Heart right ventricle (tissue), 16 donors: ENCODE results near the gene SPACA9. TPM values are rescaled to one million over a fixed set of nuclear protein-coding genes. Genes with fewer than 3 reads are reported as not detected.
A peak's percentile ranks its signal among the peaks of the same experiment; 100 is the strongest.

ENCODE experiments used
- ATAC-seq, 8 donors: fragments of 200-7000 bp; cut with Tn5 transposase; one replicate each; pipeline ENCODE4 v1.9.1; 2020; ENCODE audit warnings: mild to moderate bottlenecking in 8 of 8, moderate library complexity in 8 of 8, moderate number of reproducible peaks in 1 of 8
- DNase-seq, 2 donors: peaks; one replicate each; pipeline ENCODE4 v3.0.0-alpha.2; 2020
- H3K27ac ChIP-seq, 10 donors: fragments of 200-600 bp; sonication (generic) in 2 of 10; one replicate each; pipeline versions ENCODE4 v1.5.0 to v1.8.0; 2020 to 2022; ENCODE audit warnings: mild to moderate bottlenecking in 3 of 10
- H3K27me3 ChIP-seq, 7 donors: fragments of 200-600 bp; one replicate each; pipeline ENCODE4 v1.8.0; 2021 to 2022; ENCODE audit warnings: mild to moderate bottlenecking in 2 of 7
- H3K36me3 ChIP-seq, 9 donors: fragments of 200-600 bp; sonication (generic) in 1 of 9; one replicate each; pipeline versions ENCODE4 v1.5.0 to v1.8.0; 2020 to 2022; ENCODE audit warnings: mild to moderate bottlenecking in 2 of 9
- H3K4me1 ChIP-seq, 9 donors: fragments of 200-600 bp; sonication (generic) in 1 of 9; one replicate each; pipeline versions ENCODE4 v1.5.0 to v1.8.0; 2020 to 2022; ENCODE audit warnings: mild to moderate bottlenecking in 4 of 9
- H3K4me3 ChIP-seq, 10 donors: fragments of 200-600 bp; sonication (generic) in 2 of 10; one replicate each; pipeline versions ENCODE4 v1.5.0 to v1.8.0; 2020 to 2022; ENCODE audit warnings: mild to moderate bottlenecking in 7 of 10, moderate library complexity in 2 of 10
- H3K9me3 ChIP-seq, 11 donors: fragments of 200-600 bp in 10 of 11; sonication (generic) in 2 of 11; one replicate each; pipeline versions ENCODE4 v1.5.0 to v1.8.0; 2013 to 2022; ENCODE audit warnings: mild to moderate bottlenecking in 2 of 11, control low read depth in 1 of 11, moderate library complexity in 1 of 11
- CTCF ChIP-seq, 9 donors: fragments of 200-600 bp; sonication (generic) in 2 of 9; IDR thresholded peaks; one replicate each; pipeline versions ENCODE4 v1.5.0 to v1.8.0; 2021 to 2022; ENCODE audit warnings: antibody characterized with exemption in 9 of 9, mild to moderate bottlenecking in 5 of 9, moderate library complexity in 1 of 9
- WGBS, 2 donors: extraction: QIAGEN DNeasy Blood & Tissue Kit; methylation state at CpG; one replicate each; pipeline ENCODE4 v1.1.7; 2013; ENCODE audit warnings: inconsistent platforms in 1 of 2; 5-methylcytosine and 5-hydroxymethylcytosine counted together
- intact Hi-C, 10 donors: fragments of 100-400 bp; cut with DNase I; formaldehyde crosslinking; loops; one replicate each; pipeline versions ENCODE4 v1.11.1 to v1.14.2; 2022
- long read RNA-seq, 3 donors: library from polyadenylated mRNA; unstranded; transcript quantifications; one replicate each; pipeline ENCODE4 v2.0.0, GENCODE V29; 2020 to 2021
- polyA plus RNA-seq, 2 donors: library from polyadenylated mRNA; stranded (reverse); fragments of 200-250 nt; gene quantifications; one replicate each; pipeline ENCODE4 v1.2.3, GENCODE V29; 2013
- total RNA-seq, 10 donors: library from RNA; stranded (reverse); fragmentation: NEBNext Ultra II Directional in 3 of 10; extraction: Animal tissue kit (Norgen Biotek cat#: 25700) in 3 of 10; gene quantifications; one replicate each; pipeline versions ENCODE4 v1.2.1 to v1.2.4, GENCODE V29; 2021 to 2023
- donor health status: Arrhythmogenic right ventricular cardiomyopathy.
- donor health status: ischemic (EF 13 %, LVEDD 7.1; RV severe dilation, severe dysfunction).
- donor health status: healthy with polysubstance abuse.
- donor health status: DM: no; HTN: yes; CAD: no.
- donor health status: DM: no; HTN: no; CAD: no.
- donor health status: ischemic (EF 25% LVEDD 6.9; RV normal size, moderate dysfunction).
- donor health status: ischemic (EF 25% LVEDD 5.7; RV mildly dilated, moderate dysfunction).
- donor health status: healthy.
- donor health status: DM: yes; HTN: yes; CAD: no.
- donor health status: Ischemic cardiomyopathy.
- donor health status: ischemic (EF 35%, LVEDD 5.7; RV mildly dilated, moderate dysfunction).
- donor health status: nonischemic (EF 11% LVEDD 7.7; RV severe dilation, severe dysfunction).
- donor health status: DM: yes; HTN: yes; CAD: no.
- donor health status: PGD.
- donor health status: ischemic (EF 29% LVEDD 5.4; RV normal size, mild dysfunction).
- donor health status: nonischemic (EF 23%, LVEDD 6.1; RV moderate dilation, normal function).

Gene SPACA9
- total RNA-seq (10 to 100 TPM in 1 of 10 donors, 1 to 10 TPM in 9; 3.4 to 10.1 (median 5.7) TPM), polyA plus RNA-seq (1 to 10 TPM; 1.7 to 5.5 TPM)
- long read RNA-seq, donor 1, partial matches to known transcripts, result 2 of 2 reads
- long read RNA-seq, donor 1, other reads (novel, unspliced or antisense), result 0 of 2 reads
- long read RNA-seq, donor 2, partial matches to known transcripts, result 1 of 9 reads
- long read RNA-seq, donor 2, other reads (novel, unspliced or antisense), result 5 of 9 reads
- long read RNA-seq, donor 3, partial matches to known transcripts, result 4 of 6 reads
- long read RNA-seq, donor 3, other reads (novel, unspliced or antisense), result 1 of 6 reads

- 9 to 11% methylated on average over 42 of the region's 42 CpGs for WGBS, 2 donors
- peak; percentile 73 to 90 (median 82) for ATAC-seq
- intact Hi-C loops, result no loop called here
- Histone ChIP-seq H3K27me3 (no peaks in the 10 kb centered on the region), H3K36me3 (peaks cover 0 to 2% (median 0%) of the 10 kb centered on the region in 9 donors), H3K4me3 (peak within 1 kb of the TSS; percentile 75 to 100 (median 92)), H3K9me3 (no peaks in the 10 kb centered on the region), H3K4me1 (peaks cover 2 to 16% (median 7%) of the 10 kb centered on the region in 9 donors), H3K27ac (peak within 1 kb of the TSS; percentile 24 to 85 (median 76))
- peak; percentile 70 to 78 for DNase-seq
- no peak for TF ChIP-seq CTCF (IDR thresholded peaks at IDR 0.05)
Observed at GRCh38 chr9:132878695-132879456, at the start of gene SPACA9. Gene SPACA9 (plus strand): TSS chr9:132878898. CDS start chr9:132883948, 5,050 bp downstream.

- H3K4me1 ChIP-seq, result no peaks in the 10 kb centered on the region
- intact Hi-C loops, result no loop called here
- ATAC-seq, result no peak
- H3K9me3 ChIP-seq, result no peaks in the 10 kb centered on the region
- peaks cover 0 to 13% (median 0%) of the 10 kb centered on the region in 7 donors for H3K27me3 ChIP-seq
- no peaks in the 10 kb centered on the region for H3K36me3 ChIP-seq
- DNase-seq, result no peak
- no peak overlapping the region for H3K4me3 ChIP-seq
- no peak overlapping the region for H3K27ac ChIP-seq
- WGBS, 2 donors, result 81 to 84% methylated on average over 9 of the region's 9 CpGs
- TF ChIP-seq CTCF (IDR thresholded peaks at IDR 0.05), result no peak
Observed at GRCh38 chr9:132832171-132832881, 46.4 kb upstream of the SPACA9 start.

- Histone ChIP-seq H3K9me3 (no peaks in the 10 kb centered on the region), H3K36me3 (no peaks in the 10 kb centered on the region), H3K4me1 (no peaks in the 10 kb centered on the region), H3K27me3 (peaks cover 0 to 8% (median 0%) of the 10 kb centered on the region in 7 donors), H3K27ac (no peak overlapping the region), H3K4me3 (no peak overlapping the region)
- 75 to 81% methylated on average over 24 of the region's 24 CpGs for WGBS, 2 donors
- intact Hi-C loops, result no loop called here
- no peak for DNase-seq
- TF ChIP-seq CTCF (IDR thresholded peaks at IDR 0.05), result no peak
- ATAC-seq, result no peak
Observed at GRCh38 chr9:132833550-132834121, 45.1 kb upstream of the SPACA9 start.

GRCh38 chr9:132834343-132834742, 44.4 kb upstream of the SPACA9 start:
- ATAC-seq, result no peak
- WGBS, 2 donors, result 83 to 87% methylated on average over 7 of the region's 7 CpGs
- intact Hi-C loops, result no loop called here

More at GRCh38 chr9:132834343-132834742, 44.4 kb upstream of the SPACA9 start:
- Histone ChIP-seq H3K27ac (no peak overlapping the region), H3K27me3 (peaks cover 0 to 5% (median 0%) of the 10 kb centered on the region in 7 donors), H3K9me3 (no peaks in the 10 kb centered on the region), H3K36me3 (no peaks in the 10 kb centered on the region), H3K4me3 (no peak overlapping the region), H3K4me1 (no peaks in the 10 kb centered on the region)
- no peak for DNase-seq
- no peak for TF ChIP-seq CTCF (IDR thresholded peaks at IDR 0.05)
